T follicular helper cell (primary cell): Measurements from ENCODE around the gene RTCB.
"Not testable (repeated sequence)": the region's sequence is repeated elsewhere in the genome, so short reads cannot be mapped to it uniquely, and the experiment has no call there.

Source experiments
- DNase-seq: peaks from one replicate; pipeline ENCODE4 v3.0.0-alpha.2; 2020; ENCODE audit warnings: low read depth

The RTCB gene

DNA sequence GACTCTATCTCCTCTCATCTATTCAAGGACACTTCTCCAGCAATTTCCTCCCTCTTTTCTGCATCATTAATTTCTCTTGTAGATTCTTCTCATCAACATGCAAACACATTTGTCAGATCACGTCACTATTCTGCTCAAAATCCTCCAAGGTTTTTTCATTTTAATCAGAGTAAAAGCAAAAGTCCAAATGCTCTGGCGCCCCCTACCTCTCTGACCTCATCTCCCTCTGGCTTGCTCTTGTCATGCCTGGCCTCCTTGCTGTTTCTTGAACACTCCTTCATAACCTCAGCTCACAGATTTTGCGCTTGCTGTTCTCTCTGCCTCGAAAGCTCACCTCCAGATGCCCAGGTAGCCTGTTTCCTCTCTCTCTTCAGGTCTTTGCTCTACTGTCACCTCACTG lies 22.4 kb downstream of the RTCB start:
- no peak for DNase-seq

DNA sequence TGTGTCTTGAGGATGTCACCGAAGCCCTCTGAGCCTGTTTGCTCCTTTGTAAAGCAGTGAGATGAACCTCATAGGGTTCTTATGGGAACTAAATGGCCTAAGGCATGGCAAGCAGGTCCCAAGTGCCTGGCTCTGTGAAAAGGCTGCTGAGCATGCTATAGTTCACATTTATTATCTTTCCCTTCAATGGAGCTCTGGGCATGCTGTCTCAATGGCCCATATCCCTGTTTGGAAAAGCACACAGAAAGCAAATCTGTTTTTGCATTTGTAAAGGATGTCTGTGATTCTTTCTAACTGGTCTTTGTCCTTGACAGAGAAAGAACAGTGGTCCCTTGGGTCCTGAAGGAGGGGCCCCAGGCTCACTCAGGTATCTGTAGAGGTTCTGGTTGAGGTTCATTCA lies 26.4 kb downstream of the RTCB start:
- no peak for DNase-seq

DNA sequence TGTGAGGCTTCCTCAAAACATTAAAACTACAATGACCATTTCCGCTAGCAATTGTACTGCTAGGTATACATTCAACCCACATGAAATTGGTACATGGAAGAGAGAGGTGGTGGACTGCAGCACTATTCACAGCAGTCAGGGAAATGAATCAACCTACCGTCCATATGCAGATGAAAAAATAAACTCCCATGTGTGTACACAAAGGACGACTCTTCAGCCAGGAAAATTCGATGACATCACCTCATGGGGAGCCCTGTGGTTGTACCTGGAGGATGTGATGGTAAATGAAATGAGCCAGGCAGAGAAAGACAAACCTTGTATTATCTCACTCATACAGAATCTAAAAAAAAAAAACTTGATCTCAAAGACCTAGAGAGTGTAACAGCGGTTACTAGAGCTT lies 31.1 kb downstream of the RTCB start:
- DNase-seq = no peak

DNA sequence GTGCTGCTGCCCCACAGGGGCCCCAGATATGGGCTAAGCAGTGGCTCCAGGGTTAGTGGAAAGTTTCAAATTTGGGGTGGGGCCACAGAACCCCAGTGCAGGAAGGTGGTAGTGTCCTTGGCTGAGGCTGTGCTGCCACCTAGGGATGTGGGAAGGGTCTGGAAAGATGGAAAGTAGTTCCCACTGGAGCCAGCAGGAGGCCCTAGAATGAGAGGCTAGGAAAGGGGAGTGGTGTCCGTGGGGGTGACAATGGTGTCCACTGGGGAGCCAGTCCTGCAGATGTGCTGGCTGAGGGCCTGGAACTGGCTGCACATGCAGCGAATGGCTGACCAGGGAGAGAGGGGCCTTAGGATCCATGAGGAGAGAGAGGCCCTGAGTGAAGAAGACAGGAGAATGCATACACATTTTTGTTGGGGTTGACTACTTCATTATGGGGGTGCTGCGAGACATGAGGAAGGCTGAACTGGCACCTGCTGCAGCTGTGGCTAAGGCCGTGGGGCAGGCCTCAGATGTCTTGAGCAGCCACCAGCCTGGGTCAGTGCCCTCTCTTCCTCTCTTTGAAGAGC lies 33.3 kb downstream of the RTCB start:
- no peak for DNase-seq

DNA sequence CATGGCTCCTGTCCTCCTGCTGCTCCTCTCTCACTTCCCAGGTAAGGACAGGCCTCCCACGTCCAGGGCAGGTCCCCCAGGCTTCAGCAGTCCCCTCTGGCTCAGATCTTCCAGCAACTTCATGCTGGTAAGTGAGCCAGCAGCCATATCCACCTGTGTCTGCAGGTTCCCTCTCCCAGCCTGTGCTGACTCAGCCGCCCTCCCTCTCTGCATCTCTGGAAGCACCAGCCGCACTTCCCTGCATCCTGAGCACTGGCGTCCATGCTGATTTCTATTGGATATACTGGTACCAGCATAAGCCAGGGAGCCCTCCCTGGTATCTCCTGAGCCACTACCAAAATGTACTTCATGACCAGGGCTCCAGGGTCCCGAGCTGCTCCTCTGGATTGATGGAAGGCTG lies 35.4 kb downstream of the RTCB start:
- no peak for DNase-seq

DNA sequence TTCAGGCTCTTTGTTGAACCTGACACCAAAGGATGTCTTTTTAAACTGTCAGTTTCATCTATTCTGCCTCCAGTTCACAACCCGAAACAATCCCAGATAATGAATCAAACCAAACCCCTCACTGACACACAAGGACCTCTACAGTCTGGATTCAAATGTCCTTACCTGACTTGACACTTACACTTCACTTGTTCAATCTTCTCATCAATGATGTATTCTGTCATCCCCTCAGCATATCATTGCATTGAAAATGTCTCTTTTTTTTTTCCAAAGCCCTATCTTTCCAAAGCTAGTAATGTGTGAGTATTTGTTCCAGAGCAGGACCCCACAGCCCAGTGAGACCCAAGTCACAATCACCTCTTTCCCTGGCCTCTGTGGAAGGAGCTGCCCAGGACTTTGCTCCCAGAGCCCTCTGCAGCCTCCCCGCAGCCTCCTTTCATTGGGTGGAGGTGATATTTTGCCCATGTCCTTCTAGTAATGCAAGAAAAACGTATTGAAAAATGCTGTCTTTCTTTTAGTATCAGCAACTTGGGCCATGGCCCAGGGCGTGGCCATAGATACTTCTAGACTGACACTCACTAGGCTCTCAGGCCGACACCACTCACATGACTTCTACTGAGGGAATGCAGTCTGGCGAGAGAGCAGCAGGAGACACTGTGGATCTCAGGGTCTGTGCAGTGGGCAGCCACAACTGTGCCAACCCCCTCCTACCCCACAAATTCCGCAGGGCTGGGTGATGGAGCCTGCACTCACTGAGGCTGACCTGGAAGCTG lies 36.2 kb downstream of the RTCB start:
- DNase-seq = no peak

DNA sequence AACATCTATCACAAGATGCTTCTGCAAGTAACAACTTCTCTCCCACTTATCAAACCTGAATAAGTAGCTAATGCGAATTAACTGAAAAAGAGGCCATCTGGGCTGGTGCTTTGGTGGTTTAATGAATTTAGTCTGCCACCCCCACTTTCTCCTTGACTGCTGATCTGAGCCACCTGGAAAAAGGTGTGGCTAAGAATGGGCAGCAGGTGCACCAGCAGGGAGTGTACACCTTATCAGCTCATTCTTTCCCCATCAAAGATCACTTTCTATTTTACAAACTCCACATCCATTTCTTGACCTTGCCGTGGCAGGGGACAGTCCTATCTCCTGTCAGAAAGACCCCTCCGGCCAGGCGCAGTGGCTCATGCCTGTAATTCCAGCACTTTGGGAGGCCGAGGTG lies 47.8 kb downstream of the RTCB start:
- no peak for DNase-seq

DNA sequence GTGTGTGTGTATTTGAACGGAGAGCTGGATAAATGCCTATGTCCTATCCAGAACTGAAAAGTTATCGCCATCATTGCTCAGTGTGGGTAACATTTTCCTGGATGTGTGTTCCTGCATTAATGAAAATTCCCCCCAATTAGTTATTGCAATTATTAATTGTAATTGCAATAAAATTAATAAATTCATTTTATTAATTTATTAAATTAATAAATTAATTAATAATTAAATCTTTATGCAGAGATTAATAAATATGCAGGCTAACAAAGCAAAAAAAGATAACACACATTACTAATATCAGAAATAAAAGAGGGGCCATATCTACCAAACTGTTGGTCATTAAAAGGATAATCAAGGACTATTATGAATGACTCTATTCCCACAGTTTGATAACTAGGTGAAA lies 50.8 kb downstream of the RTCB start:
- no peak for DNase-seq

DNA sequence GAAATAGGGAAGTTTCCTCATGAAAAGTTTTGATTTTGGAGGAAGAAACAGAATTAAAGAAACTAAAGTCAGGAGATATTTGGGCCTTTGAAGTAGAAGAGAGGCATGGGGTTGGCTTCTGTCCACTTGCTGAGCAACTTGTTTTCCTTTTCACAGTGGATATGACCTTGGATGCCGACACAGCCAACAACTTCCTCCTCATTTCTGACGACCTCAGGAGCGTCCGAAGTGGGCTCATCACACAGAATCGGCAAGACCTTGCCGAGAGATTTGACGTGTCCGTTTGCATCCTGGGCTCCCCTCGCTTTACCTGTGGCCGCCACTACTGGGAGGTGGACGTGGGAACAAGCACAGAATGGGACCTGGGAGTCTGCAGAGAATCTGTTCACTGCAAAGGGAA lies 52.0 kb downstream of the RTCB start:
- DNase-seq = not testable (repeated sequence)

DNA sequence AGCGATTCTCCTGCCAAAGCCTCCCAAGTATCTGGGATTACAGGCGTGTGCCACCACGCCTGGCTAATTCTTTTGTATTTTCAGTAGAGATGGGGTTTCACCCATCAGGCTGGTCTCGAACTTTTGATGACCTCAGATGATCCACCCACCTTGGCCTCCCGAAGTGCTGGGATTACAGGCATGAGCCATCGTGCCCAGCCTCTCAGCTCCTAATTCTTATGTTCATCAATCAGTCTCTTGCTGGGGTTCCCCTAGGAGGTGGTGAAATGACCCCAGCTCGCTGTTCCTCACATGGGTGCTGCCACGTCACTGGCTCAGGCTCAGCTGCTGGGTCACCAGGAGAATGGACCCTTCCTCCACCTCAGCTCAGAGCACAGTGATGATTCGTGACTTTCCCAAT lies 54.5 kb downstream of the RTCB start, which contains the start of gene RFPL3:
RFPL3 (plus strand) TSS at position 301 of the 400 bp plus-strand sequence. CDS start 205 bp downstream, outside the sequence.
- not testable (repeated sequence) for DNase-seq

DNA sequence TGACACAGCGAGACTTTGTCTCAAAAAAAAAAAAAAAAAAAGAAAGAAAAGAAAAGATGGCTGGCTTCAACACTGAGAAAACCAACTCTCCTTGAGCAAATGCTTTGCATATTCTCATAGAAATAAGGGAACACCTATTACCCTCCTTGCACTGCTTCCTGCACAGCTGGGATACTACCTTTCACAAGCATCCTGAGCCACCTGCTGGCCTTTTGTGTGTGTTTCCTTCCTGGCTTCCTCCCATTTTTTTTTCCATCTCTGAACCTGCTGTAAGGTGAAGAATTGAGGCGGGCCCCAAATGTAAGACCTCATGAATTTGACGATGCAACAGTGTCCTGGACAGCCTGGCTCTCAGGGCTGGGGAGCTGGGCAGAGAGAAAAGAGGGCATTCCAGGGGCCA lies 56.3 kb downstream of the RTCB start:
- DNase-seq = no peak

DNA sequence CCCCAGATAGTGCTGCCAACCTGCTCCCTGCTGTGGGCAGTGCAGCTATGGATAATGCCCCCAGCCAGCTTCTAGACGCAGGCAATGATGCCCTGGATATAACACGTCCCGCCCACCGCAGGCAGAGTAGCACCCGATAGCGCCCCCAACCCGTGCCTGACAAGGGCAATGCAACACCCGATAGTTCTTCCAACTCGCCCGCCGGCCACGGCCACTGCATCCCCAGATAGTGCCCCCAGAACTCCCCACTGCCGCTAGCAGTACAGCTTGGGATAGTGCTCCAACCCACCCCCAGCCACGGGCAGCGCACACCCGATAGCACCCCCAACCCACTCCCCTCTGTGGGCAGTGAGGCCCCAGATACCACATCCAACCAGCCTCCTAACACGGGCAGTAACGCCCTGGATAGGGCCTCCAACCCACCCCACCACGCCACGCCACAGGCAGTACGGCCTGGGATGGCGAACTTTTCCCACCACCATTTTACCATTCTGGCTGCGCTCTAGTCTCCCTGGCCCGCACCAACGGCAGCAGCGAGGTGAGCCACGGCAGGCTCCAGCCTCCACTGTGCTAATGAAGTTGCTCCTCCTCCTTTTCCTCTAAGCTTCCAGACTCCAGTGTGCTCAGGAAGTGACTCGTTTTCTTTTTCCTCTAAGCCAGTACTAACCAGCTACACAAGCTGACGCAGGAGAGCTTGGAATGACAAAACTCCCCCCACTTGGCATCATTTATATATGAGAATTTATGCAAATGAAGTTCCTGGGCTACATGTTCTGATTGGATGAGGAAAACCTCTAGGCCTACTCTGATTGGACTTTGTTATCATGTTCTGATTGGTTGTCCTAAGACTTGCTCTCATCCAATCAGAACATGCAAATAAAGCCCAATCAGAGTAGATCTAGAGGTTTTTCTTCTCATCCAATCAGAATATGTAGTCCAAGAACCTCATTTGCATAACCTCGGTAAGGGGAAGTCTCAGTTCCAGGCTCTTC lies 57.4 kb downstream of the RTCB start:
- no peak for DNase-seq

DNA sequence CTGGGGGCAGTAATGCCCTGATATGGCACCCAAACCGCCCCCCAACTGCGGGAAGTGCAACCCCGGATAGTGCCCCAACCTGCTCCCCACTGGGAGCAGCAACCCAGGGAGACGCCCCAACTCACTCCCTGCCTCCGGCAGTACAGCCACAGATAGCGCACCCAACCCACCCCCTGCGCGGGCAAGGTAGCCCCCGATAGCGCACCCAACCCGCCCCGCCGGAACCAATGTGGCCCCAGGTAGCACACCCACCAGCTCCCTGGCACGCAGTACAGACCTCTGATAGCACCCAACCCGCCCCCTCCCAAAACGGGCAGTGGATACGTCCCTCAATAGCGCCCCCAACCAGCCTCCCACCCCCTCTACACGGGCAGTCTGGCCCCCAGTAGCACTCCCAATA lies 58.2 kb downstream of the RTCB start:
- DNase-seq = no peak

DNA sequence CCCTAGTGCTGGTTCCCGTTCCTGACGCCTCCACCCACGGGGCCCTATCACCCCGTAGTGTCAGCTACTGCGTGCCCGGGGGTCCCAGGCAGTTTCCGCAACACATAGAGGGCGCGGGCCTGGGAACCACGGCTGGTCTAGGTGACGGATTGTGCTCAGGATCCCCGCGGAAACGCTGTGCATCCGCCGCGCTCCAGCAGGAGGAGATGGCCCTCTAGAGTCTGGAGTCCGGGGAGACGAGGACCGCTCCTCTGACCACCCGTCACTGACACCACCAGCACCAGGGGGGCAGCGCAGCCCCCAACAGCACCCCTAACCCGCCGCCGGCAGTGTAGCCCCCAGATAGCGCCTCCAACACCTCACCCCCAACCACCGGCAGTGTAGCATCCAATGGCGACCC lies 58.8 kb downstream of the RTCB start:
- no peak for DNase-seq

DNA sequence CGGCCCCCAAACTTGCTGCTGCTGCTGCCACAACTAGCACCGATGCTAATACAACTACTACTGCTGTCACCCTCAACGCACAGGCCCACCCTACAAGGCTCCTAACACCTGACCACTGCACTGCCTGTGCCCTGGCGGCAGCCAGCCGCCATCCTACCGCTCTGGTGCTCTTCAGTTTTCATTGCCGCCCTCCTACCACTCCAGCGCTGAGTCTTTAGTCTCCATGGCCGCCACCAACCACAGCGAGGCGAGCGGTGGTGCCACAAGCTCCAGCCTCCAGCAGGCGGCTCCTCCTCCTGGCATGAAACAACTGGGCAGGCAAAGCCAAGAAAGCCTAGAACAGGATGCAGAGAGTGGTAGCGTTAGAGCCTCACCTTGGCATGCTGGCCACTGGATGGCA lies 59.4 kb downstream of the RTCB start:
- DNase-seq = no peak

DNA sequence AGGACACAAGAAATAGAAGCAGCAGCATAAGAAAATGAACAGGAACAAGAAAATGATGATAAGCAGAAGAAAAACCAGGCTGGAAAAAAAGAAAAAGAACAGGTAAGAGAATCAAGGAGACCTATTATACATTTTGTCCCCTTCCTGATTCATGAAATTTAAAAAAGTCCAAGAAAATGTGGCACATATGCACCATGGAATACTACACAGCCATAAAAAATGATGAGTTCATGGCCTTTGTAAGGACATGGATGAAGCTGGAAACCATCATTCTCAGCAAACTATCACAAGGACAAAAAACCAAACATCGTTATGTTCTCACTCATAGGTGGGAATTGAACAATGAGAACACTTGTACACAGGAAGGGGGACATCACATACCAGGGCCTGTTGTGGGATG lies 60.2 kb downstream of the RTCB start:
- not testable (repeated sequence) for DNase-seq

DNA sequence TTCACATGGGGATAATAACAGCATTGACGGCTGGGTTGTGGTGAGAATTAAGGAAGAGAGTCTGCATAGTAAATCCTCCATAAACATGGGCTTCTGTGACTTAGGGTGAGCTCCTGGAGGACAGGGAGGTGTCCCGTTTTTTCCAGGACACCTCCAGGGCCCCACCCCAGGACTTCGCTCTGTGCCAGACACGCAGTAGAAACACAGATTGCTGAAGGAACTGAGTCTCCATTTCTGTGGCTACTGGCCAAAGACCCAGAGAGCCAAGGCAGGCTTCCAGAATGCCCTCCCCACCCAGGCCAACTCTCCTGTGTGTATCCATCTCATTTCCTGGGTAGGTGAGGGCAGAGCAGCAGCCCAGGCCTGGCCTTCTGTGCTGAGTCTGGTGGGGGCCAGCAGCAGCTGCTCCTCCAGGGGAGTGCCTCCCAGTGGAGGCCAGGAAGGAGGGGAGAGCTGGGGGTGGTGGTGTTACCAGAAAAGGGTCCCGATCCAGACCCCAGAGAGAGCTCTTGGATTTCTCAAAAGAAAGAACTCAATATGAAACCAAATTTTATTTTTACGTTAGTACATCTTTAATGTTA lies 63.9 kb downstream of the RTCB start:
- DNase-seq = no peak

DNA sequence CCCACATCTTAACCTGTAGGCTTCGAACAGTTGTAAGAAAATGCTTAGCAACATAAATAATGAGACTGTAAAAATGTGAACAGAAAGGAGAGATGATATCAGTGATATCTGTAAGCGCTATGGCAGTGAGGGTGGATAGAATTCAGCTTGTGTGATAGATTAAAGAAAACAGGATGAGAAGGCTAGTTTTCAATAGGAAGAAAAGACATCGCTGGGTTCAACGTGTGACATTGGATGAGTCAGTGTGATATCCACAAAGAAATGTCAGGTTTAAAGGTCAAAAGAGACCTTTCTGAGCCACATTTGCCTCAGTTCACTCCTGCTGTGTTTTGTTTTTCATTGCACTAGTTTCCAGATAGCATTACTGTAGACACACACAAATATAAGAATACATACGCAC lies 68.1 kb downstream of the RTCB start:
- DNase-seq = no peak

DNA sequence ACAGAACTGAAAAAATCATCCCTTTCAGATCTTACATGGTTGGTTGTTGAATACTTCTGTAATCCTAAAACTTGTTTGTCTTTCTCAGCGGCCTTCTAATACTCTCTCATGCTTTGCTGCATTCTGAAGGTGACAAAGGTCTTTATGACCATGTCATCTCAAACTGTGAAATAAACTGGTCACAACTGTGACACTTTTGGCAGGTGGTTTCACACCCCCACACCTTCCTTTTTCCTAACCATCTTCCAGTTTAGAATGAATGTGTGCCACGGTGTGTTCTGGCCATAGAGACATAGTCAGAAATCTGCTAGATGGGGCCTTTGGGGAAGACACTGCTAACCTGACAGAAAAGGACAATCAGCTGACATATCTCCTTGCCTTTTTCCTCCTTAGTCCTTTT lies 69.1 kb downstream of the RTCB start:
- DNase-seq = no peak

DNA sequence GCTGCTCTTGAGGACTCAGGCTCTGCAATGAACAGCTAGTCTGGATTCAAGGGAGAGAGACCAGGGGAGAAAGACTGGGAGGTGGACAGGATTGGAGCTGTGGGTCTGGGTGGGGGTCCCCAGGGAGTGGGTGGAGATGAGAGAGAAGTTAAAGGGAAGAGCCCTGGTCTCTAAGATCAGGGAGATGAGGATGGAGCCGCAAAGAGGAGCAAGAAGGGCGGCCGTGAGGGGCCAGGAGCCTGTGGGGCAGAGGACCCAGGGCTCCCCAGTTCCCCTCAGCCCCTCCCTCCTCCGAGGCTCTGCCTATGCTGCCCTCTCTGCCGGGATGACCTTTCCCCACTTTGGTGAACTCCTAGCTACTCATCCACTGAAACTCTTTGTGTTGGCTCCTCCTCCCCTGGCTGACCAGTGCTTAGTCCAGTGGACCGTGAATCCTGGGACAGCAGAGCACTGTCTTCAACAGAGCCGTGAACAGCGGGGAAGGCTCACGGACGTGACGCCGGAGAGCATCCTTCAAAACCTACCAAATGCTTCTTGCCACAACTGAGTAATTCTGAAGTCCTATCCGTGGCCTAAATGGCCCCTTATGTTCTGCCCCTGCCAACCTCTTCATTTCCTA lies 70.8 kb downstream of the RTCB start:
- no peak for DNase-seq

DNA sequence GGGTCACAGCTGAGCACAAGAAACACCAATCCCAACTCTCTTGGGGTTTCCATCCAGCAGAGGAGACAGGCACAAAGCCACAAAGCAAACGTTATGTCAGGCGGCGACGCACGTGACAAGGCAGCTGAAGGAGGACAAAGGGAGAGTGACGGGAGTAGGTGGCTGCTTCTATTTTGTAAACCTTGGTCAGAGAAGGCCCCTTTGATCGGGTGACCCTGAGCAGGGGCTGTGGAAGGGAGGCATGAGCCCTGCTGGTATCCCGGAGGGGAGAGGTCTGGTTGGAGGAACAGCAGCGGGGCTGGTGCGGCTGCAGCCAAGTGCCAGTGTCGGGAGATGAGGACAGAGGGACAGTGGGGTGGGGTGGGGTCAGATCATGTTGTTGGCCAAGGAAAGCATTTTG lies 71.6 kb downstream of the RTCB start:
- no peak for DNase-seq
